B cell (primary cell): Measurements from ENCODE around the gene CRELD2. TPM values are rescaled to one million over a fixed set of nuclear protein-coding genes. Genes with fewer than 3 reads are reported as not detected.
A peak's percentile ranks its signal among the peaks of the same experiment; 100 is the strongest.

Source experiments
- ATAC-seq: fragments of 200-7000 bp; cut with Tn5 transposase; one replicate; pipeline ENCODE4 v1.10.0; 2021; ENCODE audit warnings: low read depth, mild to moderate bottlenecking, moderate number of reproducible peaks, moderate library complexity
- CTCF ChIA-PET: fragments of 350-600 bp; sonication (Branson Sonifier 250); formaldehyde crosslinking; loops from one replicate; lab custom pipeline; 2021; ENCODE audit warnings: antibody characterized with exemption, inconsistent platforms; lab: Charles Lee
- POLR2A ChIA-PET: fragments of 350-600 bp; sonication (Branson Sonifier 250); formaldehyde crosslinking; loops from one replicate; lab custom pipeline; 2021; ENCODE audit warnings: antibody characterized with exemption; lab: Charles Lee
- DNase-seq: peaks from one replicate; pipeline ENCODE4 v3.0.0; 2013
- H2AFZ ChIP-seq: 2 replicates; pipeline ENCODE4 v1.6.1; 2012; ENCODE audit warnings: mild to moderate bottlenecking, low read depth, low read length; ENCODE audit not compliant: insufficient read depth, poor library complexity, severe bottlenecking
- H3K27ac ChIP-seq, 2 donors: 1 replicate in 1 of 2; 2 replicates in 1 of 2; pipeline ENCODE4 v1.5.1; 2012 to 2013; ENCODE audit warnings: low read length in 2 of 2, mild to moderate bottlenecking in 2 of 2, moderate library complexity in 1 of 2
- H3K27me3 ChIP-seq, 4 experiments: fragments of 200-600 bp in 1 of 4; sonication (generic) in 1 of 4; replicated peaks in 1 of 4; 1 replicate in 2 of 4; 2 replicates in 2 of 4; pipeline versions ENCODE4 v1.6.1 to v1.7.0; 2013 to 2016; ENCODE audit warnings: low read length in 3 of 4, mild to moderate bottlenecking in 2 of 4, mixed read lengths in 1 of 4, moderate library complexity in 1 of 4; ENCODE audit not compliant: insufficient read depth in 4 of 4, control insufficient read depth in 3 of 4; ENCODE audit errors: control extremely low read depth in 1 of 4
- H3K36me3 ChIP-seq, 2 experiments: replicated peaks in 1 of 2; 1 replicate in 1 of 2; 2 replicates in 1 of 2; pipeline versions ENCODE4 v1.6.1 to v1.7.1; 2013; ENCODE audit warnings: low read length in 1 of 2; ENCODE audit not compliant: insufficient read depth in 2 of 2, control insufficient read depth in 1 of 2; ENCODE audit errors: control extremely low read depth in 1 of 2, extremely low read depth in 1 of 2
- H3K4me1 ChIP-seq, 2 donors: fragments of 200-600 bp in 1 of 2; sonication (generic) in 1 of 2; 1 replicate in 1 of 2; 2 replicates in 1 of 2; pipeline versions ENCODE4 v1.5.1 to v1.6.1; 2013 to 2017; ENCODE audit warnings: low read length in 2 of 2; ENCODE audit not compliant: control insufficient read depth in 2 of 2, insufficient read depth in 2 of 2
- H3K4me2 ChIP-seq: replicated peaks from 2 replicates; pipeline ENCODE3; 2012; ENCODE audit warnings: mild to moderate bottlenecking, low read depth, low read length; ENCODE audit not compliant: poor library complexity, severe bottlenecking
- H3K4me3 ChIP-seq, 5 experiments: fragments of 200-600 bp in 1 of 5; sonication (generic) in 1 of 5; 1 replicate in 3 of 5; 2 replicates in 2 of 5; pipeline versions ENCODE4 v1.5.1 to v1.7.0; 2011 to 2016; ENCODE audit warnings: low read length in 4 of 5, mild to moderate bottlenecking in 4 of 5, low read depth in 2 of 5, control low read depth in 1 of 5, moderate library complexity in 1 of 5; ENCODE audit not compliant: insufficient read depth in 1 of 5; ENCODE audit errors: control extremely low read depth in 1 of 5, extremely low read depth in 1 of 5
- H3K79me2 ChIP-seq: fragments of 200-600 bp; sonication (generic); one replicate; pipeline ENCODE4 v1.6.0; 2016; ENCODE audit warnings: low read length; ENCODE audit not compliant: control insufficient read depth, insufficient read depth
- H3K9ac ChIP-seq: fragments of 200-600 bp; sonication (generic); 2 replicates; pipeline ENCODE4 v1.6.1; 2017; ENCODE audit warnings: mild to moderate bottlenecking, low read length, moderate library complexity
- H3K9me3 ChIP-seq, 3 donors: one replicate each; pipeline versions ENCODE4 v1.6.1 to v1.7.1; 2013; ENCODE audit warnings: low read length in 2 of 3; ENCODE audit not compliant: control insufficient read depth in 2 of 3, insufficient read depth in 1 of 3; ENCODE audit errors: control extremely low read depth in 1 of 3
- H4K20me1 ChIP-seq: 2 replicates; pipeline ENCODE4 v1.6.0; 2012; ENCODE audit warnings: mild to moderate bottlenecking, low read length; ENCODE audit not compliant: insufficient read depth, control insufficient read depth, poor library complexity, severe bottlenecking
- H3K27ac Mint-ChIP-seq: one replicate; pipeline ENCODE4 v1.8.0; 2021; ENCODE audit warnings: mixed read lengths
- H3K27me3 Mint-ChIP-seq: one replicate; pipeline ENCODE4 v1.8.0; 2021; ENCODE audit warnings: mixed read lengths
- H3K4me1 Mint-ChIP-seq: one replicate; pipeline ENCODE4 v1.8.0; 2021; ENCODE audit warnings: mixed read lengths
- H3K4me3 Mint-ChIP-seq: one replicate; pipeline ENCODE4 v1.8.0; 2021; ENCODE audit warnings: mixed read lengths
- H3K9me3 Mint-ChIP-seq: one replicate; pipeline ENCODE4 v1.8.0; 2022; ENCODE audit warnings: mixed read lengths; ENCODE audit not compliant: insufficient read depth
- EZH2 ChIP-seq: IDR thresholded peaks from 2 replicates; pipeline ENCODE4 v1.6.1; 2012; ENCODE audit warnings: borderline replicate concordance, low read depth, mild to moderate bottlenecking, moderate library complexity, low read length; ENCODE audit not compliant: insufficient read depth, poor library complexity, severe bottlenecking
- WGBS: methylation state at CpG from one replicate; pipeline ENCODE4 v1.1.5; 2013; ENCODE audit warnings: missing lambda C conversion rate; ENCODE audit not compliant: insufficient coverage; 5-methylcytosine and 5-hydroxymethylcytosine counted together
- intact Hi-C: fragments of 100-400 bp; cut with micrococcal nuclease; formaldehyde crosslinking; loops from one replicate; pipeline ENCODE4 v1.10.0; 2022
- polyA plus RNA-seq: library from polyadenylated mRNA; depleted of rRNA; stranded (reverse); fragments of >200 nt; gene quantifications from 2 replicates; pipeline ENCODE4 v1.2.3, GENCODE V29; 2012
- total RNA-seq, 2 donors: library from RNA; stranded (reverse); fragments of 120-200 nt in 1 of 2; gene quantifications; 1 replicate in 1 of 2; 2 replicates in 1 of 2; pipeline versions ENCODE4 v1.2.3 to v1.2.4, GENCODE V29; 2013 to 2022
- TF ChIP-seq, protein P1 (sequence below): fragments of 200-600 bp; IDR thresholded peaks from one replicate; pipeline ENCODE4 v1.8.0; 2022; ENCODE audit warnings: antibody characterized with exemption, mild to moderate bottlenecking

CRELD2 gene
- total and polyA plus RNA-seq, 2 donors (not counting 1 experiment from before 2014, with no cell fraction given), result 35.9 to 41.9 TPM

DNA sequence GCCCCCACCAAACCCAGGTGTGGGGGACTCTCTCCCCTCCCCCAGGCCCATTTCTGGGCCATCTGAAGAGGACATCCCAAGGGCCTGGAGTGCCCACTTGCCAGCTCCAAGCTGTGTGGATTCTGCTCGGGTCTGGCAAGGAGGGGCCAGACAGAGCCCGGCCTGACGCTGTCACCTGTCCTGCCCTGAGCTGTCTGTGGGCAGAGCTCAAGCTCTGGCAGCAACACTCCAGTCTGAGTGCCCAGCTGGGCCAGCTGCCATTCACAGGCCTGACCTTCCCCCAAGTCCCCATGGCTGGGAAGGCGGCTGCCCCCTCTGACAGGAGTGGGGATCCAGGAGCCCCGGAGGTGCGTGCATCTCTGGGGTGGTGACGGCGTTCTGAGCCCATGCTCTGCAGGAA, 35.9 kb downstream of the CRELD2 start:
- DNase-seq (no peak), ATAC-seq (no peak)
- intact Hi-C loops, result no loop called here
- Histone ChIP-seq H3K79me2 (peaks cover 2% of the 10 kb centered on the region), H3K9ac (no peak overlapping the region), H3K4me3 (no peak overlapping the region), H3K27me3 (no peaks in the 10 kb centered on the region), H3K9me3 (no peaks in the 10 kb centered on the region), H2AFZ (no peak overlapping the region), H3K4me2 (no peak overlapping the region), H3K36me3 (no peaks in the 10 kb centered on the region), H3K4me1 (peaks cover 1 to 17% of the 10 kb centered on the region in 2 donors), H3K27ac (no peak overlapping the region), H4K20me1 (no peaks in the 10 kb centered on the region)
- Mint-ChIP-seq H3K4me3 (no peak overlapping the region), H3K27ac (no peak overlapping the region), H3K27me3 (no peaks in the 10 kb centered on the region), H3K4me1 (peaks cover 9% of the 10 kb centered on the region), H3K9me3 (no peaks in the 10 kb centered on the region)
- ChIA-PET POLR2A (interaction anchor here (0.5 kb wide), 1 partner anchor 578 kb away, joined by 4 read pairs; no protein-coding TSS in a partner anchor), CTCF (no interaction called here)
- WGBS, result 94% methylated on average over 8 of the region's 8 CpGs
- TF ChIP-seq, protein P1, sequence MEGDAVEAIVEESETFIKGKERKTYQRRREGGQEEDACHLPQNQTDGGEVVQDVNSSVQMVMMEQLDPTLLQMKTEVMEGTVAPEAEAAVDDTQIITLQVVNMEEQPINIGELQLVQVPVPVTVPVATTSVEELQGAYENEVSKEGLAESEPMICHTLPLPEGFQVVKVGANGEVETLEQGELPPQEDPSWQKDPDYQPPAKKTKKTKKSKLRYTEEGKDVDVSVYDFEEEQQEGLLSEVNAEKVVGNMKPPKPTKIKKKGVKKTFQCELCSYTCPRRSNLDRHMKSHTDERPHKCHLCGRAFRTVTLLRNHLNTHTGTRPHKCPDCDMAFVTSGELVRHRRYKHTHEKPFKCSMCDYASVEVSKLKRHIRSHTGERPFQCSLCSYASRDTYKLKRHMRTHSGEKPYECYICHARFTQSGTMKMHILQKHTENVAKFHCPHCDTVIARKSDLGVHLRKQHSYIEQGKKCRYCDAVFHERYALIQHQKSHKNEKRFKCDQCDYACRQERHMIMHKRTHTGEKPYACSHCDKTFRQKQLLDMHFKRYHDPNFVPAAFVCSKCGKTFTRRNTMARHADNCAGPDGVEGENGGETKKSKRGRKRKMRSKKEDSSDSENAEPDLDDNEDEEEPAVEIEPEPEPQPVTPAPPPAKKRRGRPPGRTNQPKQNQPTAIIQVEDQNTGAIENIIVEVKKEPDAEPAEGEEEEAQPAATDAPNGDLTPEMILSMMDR, result no peak
- TF ChIP-seq EZH2, result no peak

DNA sequence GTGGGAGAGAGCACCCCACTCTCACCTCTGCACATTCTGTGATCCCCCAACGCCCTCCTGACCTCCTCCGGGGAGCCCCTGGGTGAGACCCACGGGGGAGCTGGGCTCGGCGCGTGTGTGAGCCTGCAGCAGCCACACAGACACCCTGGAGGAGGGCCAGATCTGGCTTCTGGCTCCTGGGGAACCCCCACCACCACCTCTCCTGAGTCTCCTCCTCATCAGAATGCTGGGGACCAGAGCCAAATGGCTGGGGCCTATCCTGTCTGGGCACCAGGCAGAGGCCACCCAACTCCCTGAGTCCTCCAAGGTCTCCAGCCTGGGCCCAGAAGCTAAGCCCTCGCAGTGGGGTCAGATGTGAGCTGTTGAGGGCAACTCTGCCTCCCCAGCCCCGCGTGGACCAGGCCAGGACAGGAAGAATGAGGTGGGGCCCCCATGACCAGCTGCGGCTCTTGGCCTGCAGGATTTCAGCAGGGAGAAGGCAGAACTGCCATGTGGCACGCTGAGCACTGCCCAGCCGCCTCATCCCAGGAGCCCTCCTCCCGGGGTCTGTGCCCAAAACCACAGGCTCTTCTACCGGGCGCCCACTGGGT, 36.7 kb downstream of the CRELD2 start:
- TF ChIP-seq, protein P1, result no peak
- TF ChIP-seq EZH2, result no peak
- no peak overlapping the region for H3K27ac ChIP-seq
- H3K9me3 ChIP-seq, result no peaks in the 10 kb centered on the region
- no peaks in the 10 kb centered on the region for H4K20me1 ChIP-seq
- no peak for ATAC-seq
- Mint-ChIP-seq H3K4me3 (no peak overlapping the region), H3K27me3 (no peaks in the 10 kb centered on the region), H3K4me1 (peaks cover 14% of the 10 kb centered on the region), H3K27ac (peak overlapping the region; percentile 50), H3K9me3 (no peaks in the 10 kb centered on the region)
- H3K27me3 ChIP-seq, result no peaks in the 10 kb centered on the region
- peaks cover 4% of the 10 kb centered on the region for H3K79me2 ChIP-seq
- no peaks in the 10 kb centered on the region for H3K36me3 ChIP-seq
- no peak overlapping the region for H2AFZ ChIP-seq
- ChIA-PET CTCF (no interaction called here), POLR2A (interaction anchor here (0.5 to 1.8 kb wide), 2 partner anchors 18 to 19 kb away, joined by 4 to 11 read pairs; no protein-coding TSS in a partner anchor)
- 85% methylated on average over 14 of the region's 15 CpGs for WGBS
- no peak overlapping the region for H3K4me3 ChIP-seq
- no peak overlapping the region for H3K9ac ChIP-seq
- H3K4me1 ChIP-seq, result peaks cover 6 to 23% of the 10 kb centered on the region in 2 donors
- DNase-seq, result no peak
- intact Hi-C loops, result no loop called here
- H3K4me2 ChIP-seq, result no peak overlapping the region
